ENCODE data around the gene RPS3A.
"Not testable (repeated sequence)": the region's sequence is repeated elsewhere in the genome, so short reads cannot be mapped to it uniquely, and the experiment has no call there.

RPS3A gene

DNA sequence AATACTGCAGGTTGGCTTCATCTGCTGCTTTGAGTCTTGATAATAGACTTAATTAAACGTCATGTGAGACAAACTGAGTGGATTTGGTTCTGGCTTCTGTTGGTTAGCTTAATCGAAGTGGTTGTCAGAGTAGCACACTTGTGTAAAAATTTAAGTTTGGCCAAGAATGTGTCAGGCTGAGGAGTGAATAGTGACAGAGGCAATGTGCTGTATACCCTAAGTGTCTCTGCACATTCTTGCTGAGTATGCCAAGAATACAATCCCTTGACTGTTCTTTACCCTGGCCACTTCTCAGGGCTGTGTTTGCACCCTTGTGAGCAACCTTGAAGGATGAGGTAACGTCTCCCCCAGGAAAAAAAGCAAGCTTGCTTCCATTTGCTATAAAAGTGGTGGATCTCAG, 14.9 kb downstream of the RPS3A start:
- in situ Hi-C loops (cut with HindIII; ENCODE audit: low sequenced_read_pairs), result no loop called here

DNA sequence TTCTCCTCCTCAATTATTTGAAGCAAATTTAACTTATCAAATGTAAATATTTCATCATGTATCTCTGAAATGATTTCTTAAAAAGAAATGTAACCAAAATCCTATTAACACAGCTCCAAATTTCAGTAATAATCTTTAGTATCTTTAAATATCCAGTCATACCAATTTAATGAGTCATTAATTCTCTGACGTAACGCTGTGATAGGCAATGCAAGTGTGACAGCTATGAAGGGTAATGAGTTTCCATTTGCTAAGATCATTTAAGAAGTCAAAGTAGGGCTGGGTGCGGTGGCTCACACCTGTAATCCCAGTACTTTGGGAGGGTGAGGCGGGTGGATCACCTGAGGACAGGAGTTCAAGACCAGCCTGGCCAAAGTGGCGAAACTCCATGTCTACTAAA, 15.6 kb downstream of the RPS3A start:
- in situ Hi-C loops (cut with HindIII; ENCODE audit: low sequenced_read_pairs), result no loop called here

DNA sequence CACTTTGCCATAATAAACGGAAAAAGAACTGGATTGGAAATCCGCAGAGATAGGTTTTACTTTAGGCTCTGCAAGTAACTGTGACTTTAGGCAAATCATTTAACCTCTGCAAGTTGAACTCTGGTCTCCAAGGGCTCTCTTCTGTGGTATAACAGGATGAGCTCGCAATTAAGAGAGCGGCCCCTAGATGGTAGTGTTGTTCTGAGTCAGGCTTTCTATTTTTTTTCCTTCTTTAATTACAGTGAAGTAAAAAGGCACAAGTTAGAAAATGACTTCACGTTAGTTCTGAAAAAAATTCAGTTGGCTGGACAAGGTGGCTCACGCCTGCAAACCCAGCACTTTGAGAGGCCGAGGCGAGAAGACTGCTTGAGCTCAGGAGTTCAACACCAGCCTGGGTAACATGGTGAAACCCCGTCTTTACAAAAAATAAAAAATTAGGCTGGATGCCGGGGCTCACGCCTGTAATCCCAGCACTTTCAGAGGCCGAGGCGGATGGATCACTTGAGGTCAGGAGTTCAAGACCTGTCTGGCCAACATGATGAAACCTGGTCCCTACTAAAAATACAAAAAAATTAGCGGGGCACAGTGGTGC, 18.0 kb downstream of the RPS3A start:
- in situ Hi-C loops (cut with HindIII; ENCODE audit: low sequenced_read_pairs), result no loop called here

DNA sequence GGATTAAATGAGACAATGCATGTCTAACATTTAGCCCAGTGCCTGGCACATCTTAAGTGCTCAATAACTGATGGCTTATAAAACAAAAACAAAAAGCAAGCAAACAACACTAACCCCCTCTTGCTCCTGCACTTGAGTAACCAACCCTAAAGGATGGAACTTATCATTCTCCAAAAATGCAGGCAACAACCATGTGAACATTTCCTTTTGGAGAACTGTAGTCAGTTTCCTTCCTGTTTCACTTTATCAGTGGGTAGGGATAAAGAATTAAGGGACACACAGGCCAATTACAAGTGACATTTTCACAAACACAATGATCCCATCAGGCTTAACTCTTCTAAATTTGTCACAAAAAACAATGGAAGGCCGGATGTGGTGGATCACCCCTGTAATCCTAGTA, 30.4 kb downstream of the RPS3A start:
- in situ Hi-C loops (cut with HindIII; ENCODE audit: low sequenced_read_pairs), result no loop called here

DNA sequence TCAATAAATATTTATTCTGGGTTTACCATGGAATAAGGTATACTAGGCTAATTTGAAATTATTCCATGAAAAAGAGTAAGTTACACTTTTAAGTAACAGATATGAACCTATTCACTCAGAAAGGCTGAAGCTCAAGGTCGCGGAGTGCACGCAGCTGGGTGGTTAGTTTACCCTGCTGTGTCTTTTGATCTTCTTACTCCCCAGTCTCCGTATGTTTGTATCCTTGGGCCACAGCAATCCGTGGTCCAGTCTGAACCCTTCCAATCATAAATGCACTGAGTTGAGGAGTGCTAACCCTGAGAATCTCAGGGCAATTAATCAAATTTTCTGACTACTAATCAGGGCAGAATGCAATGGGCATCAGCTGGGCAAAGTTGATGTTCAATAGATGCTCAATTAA, 33.9 kb downstream of the RPS3A start:
- in situ Hi-C loops (cut with HindIII; ENCODE audit: low sequenced_read_pairs), result no loop called here

DNA sequence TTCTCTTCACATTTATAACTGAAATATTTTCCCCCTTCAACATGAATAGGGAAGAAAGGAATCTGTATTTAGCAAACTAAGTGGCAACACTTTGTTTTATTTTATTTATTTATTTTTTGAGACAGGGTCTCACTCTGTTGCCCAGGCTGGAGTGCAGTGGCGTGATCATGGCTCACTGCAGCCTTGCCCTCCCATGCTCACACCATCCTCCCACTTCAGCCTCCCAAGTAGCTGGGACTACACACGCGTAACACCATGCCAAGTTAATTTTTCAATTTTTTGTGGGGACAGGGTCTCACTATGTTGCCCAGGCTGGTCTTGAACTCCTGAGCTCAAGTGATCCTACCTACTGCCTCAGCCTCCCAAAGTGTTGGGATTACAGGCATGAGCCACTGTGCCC, 36.6 kb downstream of the RPS3A start:
- in situ Hi-C loops (cut with HindIII; ENCODE audit: low sequenced_read_pairs), result not testable (repeated sequence)

DNA sequence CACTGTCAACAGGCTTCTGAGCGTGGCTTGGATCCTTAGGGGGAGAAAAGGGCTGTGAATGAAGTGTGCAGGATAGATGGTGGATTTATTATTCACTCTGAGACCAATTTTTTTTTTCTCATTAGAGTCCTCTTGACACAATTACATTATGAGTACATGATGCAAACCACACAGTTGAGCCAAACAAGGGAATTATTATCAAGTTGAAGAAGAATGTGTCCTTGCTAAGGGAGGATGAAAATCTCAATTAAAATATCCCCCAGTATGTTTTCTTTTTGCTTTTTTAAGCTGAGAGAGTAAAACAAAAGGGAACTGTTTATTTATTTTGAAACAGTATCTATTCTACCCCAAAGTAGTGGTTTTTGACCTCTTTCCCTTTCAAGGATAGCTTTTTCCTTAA, 40.4 kb downstream of the RPS3A start:
- in situ Hi-C loops (cut with HindIII; ENCODE audit: low sequenced_read_pairs), result no loop called here

DNA sequence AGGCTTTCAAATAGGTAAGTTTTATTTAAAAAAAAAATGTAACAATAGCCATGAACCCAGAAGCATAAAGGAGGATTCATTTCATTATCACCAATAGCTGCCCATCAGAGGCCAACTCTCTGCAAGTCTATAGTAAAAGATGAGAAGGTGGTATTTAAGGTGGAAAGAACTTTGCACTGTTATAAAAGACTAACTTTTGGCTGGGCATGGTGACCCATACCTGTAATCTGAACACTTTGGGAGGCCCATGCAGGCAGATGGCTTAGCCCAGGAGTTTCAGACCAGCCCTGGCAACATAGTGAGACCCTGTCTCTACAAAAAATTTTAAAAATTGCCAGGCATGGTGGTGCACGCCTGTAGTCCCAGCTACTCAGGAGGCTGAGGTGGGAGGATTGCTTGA, 43.3 kb downstream of the RPS3A start:
- in situ Hi-C loops (cut with HindIII; ENCODE audit: low sequenced_read_pairs), result no loop called here

DNA sequence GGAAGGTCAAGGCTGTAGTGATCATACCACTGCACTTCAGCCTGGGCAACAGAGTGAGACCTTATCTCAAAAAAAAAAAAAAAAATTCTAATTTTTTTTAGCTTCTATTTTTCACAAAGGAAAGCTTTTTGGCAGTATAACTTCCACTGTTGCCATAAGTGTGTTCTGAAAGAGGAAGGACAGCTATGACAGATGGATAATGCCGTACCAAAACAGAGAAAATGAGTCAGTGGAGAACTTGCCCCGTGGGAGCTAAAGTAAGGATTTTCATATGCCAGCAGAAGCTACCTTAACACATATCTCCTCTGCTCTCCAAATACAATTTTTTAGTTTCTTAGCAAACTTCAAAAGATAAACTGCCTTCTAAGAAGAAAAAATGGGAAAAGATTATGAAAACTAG, 43.7 kb downstream of the RPS3A start:
- in situ Hi-C loops (cut with HindIII; ENCODE audit: low sequenced_read_pairs), result no loop called here

DNA sequence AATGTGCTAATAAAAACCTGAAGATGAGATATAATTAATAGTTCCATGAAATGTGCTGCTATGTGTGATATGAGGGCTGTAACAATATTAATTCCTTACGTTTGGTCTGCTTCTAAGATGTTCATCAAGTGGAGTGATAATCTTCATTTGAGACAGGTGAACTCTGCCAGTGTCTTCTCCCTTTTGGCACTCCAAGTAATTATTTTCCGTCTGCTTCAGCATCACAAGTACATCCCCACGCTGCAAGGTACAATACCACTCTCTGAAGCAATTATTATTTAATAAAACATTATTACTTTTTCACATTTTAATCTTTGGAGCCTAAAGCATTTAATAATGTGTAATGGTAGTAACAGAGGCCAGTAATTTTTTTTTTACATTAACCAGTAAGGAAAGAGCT, 44.4 kb downstream of the RPS3A start:
- in situ Hi-C loops (cut with HindIII; ENCODE audit: low sequenced_read_pairs), result no loop called here

DNA sequence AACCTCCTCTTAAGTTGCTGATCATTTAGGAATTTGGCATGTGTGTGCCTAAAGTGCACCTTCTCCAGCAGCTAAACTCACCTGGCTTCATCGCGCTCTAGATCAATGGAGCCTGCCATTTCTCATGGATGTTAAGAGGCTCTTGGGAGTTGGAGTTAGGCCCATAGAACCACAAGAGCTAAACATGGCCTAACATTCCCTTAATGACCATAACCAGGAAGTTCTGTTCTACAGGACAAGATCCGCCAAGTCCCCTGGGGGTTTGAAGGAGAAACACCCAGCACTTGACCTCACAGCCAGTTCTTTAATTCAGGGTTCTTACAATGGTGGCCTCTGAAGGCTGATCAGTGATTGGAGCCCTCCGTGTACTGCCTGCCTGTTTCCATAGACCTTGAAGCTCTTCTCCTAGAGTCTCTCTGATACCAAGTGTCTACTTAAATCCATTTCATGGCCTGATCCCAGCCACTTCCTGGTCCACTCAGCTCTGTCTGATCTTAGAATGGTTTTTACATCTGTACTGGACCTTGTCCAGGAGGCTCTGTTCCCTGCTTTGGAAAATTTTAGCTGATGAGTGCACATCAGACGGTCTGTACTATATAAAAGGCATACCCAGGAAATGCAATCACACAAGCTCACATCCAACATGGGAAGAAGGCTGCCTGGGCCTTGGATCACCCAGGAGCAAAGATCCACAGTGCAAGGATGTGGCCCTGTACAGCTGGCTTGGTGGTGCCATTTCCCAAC, 45.1 kb downstream of the RPS3A start:
- in situ Hi-C loops (cut with HindIII; ENCODE audit: low sequenced_read_pairs), result no loop called here

DNA sequence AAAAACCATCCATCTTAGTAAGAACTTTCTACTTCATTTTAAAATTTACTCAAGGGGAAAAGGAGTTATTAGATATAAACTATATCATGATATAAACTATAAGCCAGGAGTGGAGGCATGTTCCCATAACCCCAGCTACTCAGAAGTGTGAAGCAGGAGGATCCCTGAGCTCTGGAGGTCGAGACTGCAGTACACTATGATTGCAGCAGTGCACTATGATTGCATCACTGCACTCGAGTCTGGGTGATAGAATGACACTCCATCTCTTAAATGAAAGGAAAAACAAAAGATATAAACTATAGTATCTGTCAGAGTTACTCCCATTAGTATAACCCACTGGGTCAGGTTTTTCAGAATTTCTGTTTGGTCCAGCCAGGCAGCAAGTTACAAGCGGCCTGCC, 47.6 kb downstream of the RPS3A start:
- in situ Hi-C loops (cut with HindIII; ENCODE audit: low sequenced_read_pairs), result no loop called here

DNA sequence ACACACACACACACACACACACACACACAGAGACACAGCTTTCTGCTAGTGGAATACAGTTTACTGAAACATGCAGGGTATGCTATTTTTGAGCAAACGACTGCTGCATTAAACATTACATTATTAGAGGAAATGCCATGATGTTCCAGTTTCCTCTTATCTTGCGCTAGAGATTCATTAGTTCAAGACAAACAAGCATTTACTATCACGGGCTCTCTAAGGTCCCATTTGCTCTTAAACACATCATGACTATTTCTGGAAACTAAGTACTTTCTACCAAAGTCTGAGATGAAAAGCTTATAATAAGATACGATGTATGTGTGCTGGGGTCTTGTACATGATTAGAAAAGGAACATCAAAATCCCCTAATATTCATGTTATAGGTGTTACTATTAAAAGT, 48.8 kb downstream of the RPS3A start:
- in situ Hi-C loops (cut with HindIII; ENCODE audit: low sequenced_read_pairs), result no loop called here

DNA sequence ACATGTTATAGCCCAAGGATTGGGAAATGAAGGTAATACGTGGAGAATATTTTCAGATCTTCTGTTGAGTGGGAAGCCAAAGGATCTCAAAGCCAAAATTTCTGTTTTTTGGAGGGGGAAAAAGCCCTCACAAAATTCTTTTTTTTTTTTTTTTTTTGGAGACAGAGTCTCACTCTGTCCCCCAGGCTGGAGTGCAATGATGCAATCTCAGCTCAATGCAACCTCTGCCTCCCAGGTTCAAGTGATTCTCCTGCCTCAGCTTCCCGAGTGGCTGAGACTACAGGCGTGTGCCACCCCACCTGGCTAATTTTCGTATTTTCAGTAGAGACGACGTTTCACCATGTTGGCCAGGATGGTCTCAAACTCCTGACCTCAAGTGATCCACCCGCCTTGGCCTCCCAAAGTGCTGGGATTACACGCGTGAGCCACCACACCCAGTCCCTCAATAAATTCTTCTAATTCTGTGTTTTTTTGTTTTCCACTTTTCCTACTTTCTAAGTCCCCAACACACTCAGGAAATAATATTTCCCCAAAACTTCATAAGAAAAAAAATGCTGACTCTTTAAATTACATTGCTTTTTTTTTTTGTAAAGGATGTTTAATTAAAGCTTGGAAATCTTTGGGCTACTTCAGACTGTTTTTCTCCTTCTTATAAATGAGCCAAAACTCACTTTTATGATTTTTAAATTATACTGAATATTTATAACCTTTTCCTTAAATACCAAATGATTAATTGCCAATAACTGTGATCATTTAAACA, 51.6 kb downstream of the RPS3A start:
- in situ Hi-C loops (cut with HindIII; ENCODE audit: low sequenced_read_pairs), result no loop called here

DNA sequence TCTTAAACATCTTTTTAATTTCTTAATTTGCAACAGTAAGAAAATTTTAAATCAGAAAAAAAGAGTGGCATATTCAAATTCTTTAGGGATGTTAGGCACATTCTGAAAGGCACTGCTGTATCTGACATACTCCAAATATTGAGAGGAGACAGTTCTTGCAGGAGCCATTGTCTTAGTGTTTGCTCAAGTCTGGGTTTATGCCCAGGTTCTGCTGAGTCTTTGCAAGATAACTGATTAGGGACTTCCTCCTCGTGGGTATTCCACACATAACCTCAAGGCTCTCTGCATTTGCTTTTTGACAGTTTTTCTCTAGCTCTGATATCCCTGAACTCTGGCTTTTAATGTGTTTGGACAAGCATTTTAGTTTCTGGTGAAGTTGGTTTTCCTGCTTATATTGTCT, 52.6 kb downstream of the RPS3A start:
- in situ Hi-C loops (cut with HindIII; ENCODE audit: low sequenced_read_pairs), result no loop called here

DNA sequence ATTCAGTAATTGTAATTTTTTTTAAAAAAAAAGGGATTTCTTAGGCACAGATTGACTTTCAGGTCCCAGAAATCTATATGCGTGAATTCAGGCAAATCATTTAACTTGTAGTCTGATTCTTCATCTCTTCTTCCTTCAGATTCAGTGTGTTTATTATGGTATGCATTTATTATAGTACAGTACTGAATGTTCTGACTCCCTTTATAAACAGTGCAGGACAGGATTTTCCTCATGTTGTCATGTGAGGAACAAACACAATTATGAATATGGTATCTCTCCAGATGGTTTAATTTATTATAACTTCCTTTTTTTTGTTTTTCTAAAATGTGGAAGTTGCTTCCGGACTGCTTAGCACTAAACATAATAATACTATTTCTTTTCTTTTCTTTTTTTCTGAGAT, 54.2 kb downstream of the RPS3A start:
- in situ Hi-C loops (cut with HindIII; ENCODE audit: low sequenced_read_pairs), result no loop called here

All from endothelial cell of hepatic sinusoid (primary cell).